Liver (tissue), 9 donors: ENCODE data around the gene NCAPD2. TPM values are rescaled to one million over a fixed set of nuclear protein-coding genes. Genes with fewer than 3 reads are reported as not detected.

Source experiments
- DNase-seq: peaks from one replicate; pipeline ENCODE4 v3.0.0-alpha.2; 2017; ENCODE audit warnings: low spot score
- H3K27ac ChIP-seq, 2 donors: one replicate each; pipeline ENCODE4 v1.7.0; 2013; ENCODE audit warnings: inconsistent platforms in 2 of 2, low read length in 2 of 2, control low read depth in 1 of 2, low read depth in 1 of 2, mild to moderate bottlenecking in 1 of 2
- H3K27me3 ChIP-seq, 4 donors: one replicate each; pipeline versions ENCODE4 v1.6.1 to v1.7.0; 2013; ENCODE audit warnings: low read length in 3 of 4, inconsistent platforms in 1 of 4, mild to moderate bottlenecking in 1 of 4, moderate library complexity in 1 of 4; ENCODE audit not compliant: control insufficient read depth in 4 of 4, insufficient read depth in 4 of 4
- H3K36me3 ChIP-seq, 4 donors: one replicate each; pipeline versions ENCODE4 v1.6.1 to v1.7.0; 2013; ENCODE audit warnings: low read length in 3 of 4, mild to moderate bottlenecking in 3 of 4, low read depth in 1 of 4, moderate library complexity in 1 of 4; ENCODE audit not compliant: control insufficient read depth in 4 of 4, insufficient read depth in 3 of 4
- H3K4me1 ChIP-seq, 4 donors: one replicate each; pipeline versions ENCODE4 v1.6.1 to v1.7.0; 2013; ENCODE audit warnings: low read length in 3 of 4, mild to moderate bottlenecking in 3 of 4, moderate library complexity in 1 of 4; ENCODE audit not compliant: control insufficient read depth in 4 of 4, insufficient read depth in 4 of 4
- H3K4me3 ChIP-seq, 3 donors: one replicate each; pipeline versions ENCODE4 v1.6.1 to v1.7.0; 2013; ENCODE audit warnings: low read length in 3 of 3, control low read depth in 1 of 3, low read depth in 1 of 3, mild to moderate bottlenecking in 1 of 3
- H3K9ac ChIP-seq, 2 donors: one replicate each; pipeline ENCODE4 v1.7.0; 2013; ENCODE audit warnings: low read length in 2 of 2, mild to moderate bottlenecking in 2 of 2, moderate library complexity in 2 of 2, control low read depth in 1 of 2, low read depth in 1 of 2
- H3K9me3 ChIP-seq, 4 donors: one replicate each; pipeline versions ENCODE4 v1.6.1 to v1.7.0; 2013; ENCODE audit warnings: low read length in 3 of 4; ENCODE audit not compliant: control insufficient read depth in 4 of 4
- EGR1 ChIP-seq, 2 donors: IDR thresholded peaks; 2 replicates each; pipeline ENCODE4 v1.6.1; 2016 to 2018; ENCODE audit warnings: antibody characterized with exemption in 2 of 2, low read depth in 2 of 2
- FOXA1 ChIP-seq: IDR thresholded peaks from 2 replicates; pipeline ENCODE4 v1.6.1; 2016; ENCODE audit warnings: antibody characterized with exemption
- FOXA2 ChIP-seq: IDR thresholded peaks from 2 replicates; pipeline ENCODE4 v1.6.1; 2016; ENCODE audit warnings: antibody characterized with exemption
- GABPA ChIP-seq, 2 donors: IDR thresholded peaks in 1 of 2; conservative IDR thresholded peaks in 1 of 2; 2 replicates each; pipeline ENCODE4 v1.6.1; 2016; ENCODE audit warnings: antibody characterized with exemption in 2 of 2, mild to moderate bottlenecking in 1 of 2, moderate library complexity in 1 of 2
- HNF4A ChIP-seq, 2 donors: conservative IDR thresholded peaks; 2 replicates each; pipeline ENCODE4 v1.6.1; 2016; ENCODE audit warnings: antibody characterized with exemption in 2 of 2, mild to moderate bottlenecking in 2 of 2
- HNF4G ChIP-seq: IDR thresholded peaks from 2 replicates; pipeline ENCODE4 v1.6.1; 2016; ENCODE audit warnings: antibody characterized with exemption
- JUND ChIP-seq, 2 donors: IDR thresholded peaks; 2 replicates each; pipeline ENCODE4 v1.6.1; 2016; ENCODE audit warnings: antibody characterized with exemption in 2 of 2
- NR2F2 ChIP-seq: IDR thresholded peaks from 2 replicates; pipeline ENCODE4 v1.6.1; 2016; ENCODE audit warnings: antibody characterized with exemption
- RAD21 ChIP-seq, 2 donors: IDR thresholded peaks; 2 replicates each; pipeline ENCODE4 v1.6.1; 2016; ENCODE audit warnings: antibody characterized with exemption in 2 of 2, mild to moderate bottlenecking in 2 of 2
- RXRA ChIP-seq, 2 donors: IDR thresholded peaks; 2 replicates each; pipeline ENCODE4 v1.6.1; 2017 to 2018; ENCODE audit warnings: antibody characterized with exemption in 2 of 2, mild to moderate bottlenecking in 1 of 2
- SP1 ChIP-seq: IDR thresholded peaks from 2 replicates; pipeline ENCODE4 v1.6.1; 2018; ENCODE audit warnings: antibody characterized with exemption, mild to moderate bottlenecking
- TAF1 ChIP-seq: conservative IDR thresholded peaks from 2 replicates; pipeline ENCODE4 v1.6.1; 2016; ENCODE audit warnings: antibody characterized with exemption, mild to moderate bottlenecking
- WGBS: extraction: QIAGEN DNeasy Blood & Tissue Kit; methylation state at CpG from one replicate; pipeline ENCODE4 v1.1.7; 2013; 5-methylcytosine and 5-hydroxymethylcytosine counted together
- polyA plus RNA-seq, 2 donors: library from polyadenylated mRNA; stranded (reverse) in 1 of 2; unstranded in 1 of 2; fragments of 200-250 nt in 1 of 2; fragments of >200 nt in 1 of 2; fragmentation: Nextera tagmentation in 1 of 2; extraction: Ambion mirVana in 1 of 2; gene quantifications; one replicate each; pipeline versions ENCODE4 v1.2.1 to v1.2.3, GENCODE V29; 2013 to 2015
- total RNA-seq, 2 donors: library from RNA; depleted of rRNA; stranded (reverse); fragments of >200 nt; gene quantifications; one replicate each; pipeline ENCODE4 v1.2.3, GENCODE V29; 2014
- TF ChIP-seq, protein P1 (sequence below): IDR thresholded peaks from 2 replicates; pipeline ENCODE4 v1.6.1; 2016; ENCODE audit warnings: antibody characterized with exemption
- TF ChIP-seq, protein P2 (sequence below): fragments of 150-350 bp; IDR thresholded peaks from 2 replicates; pipeline ENCODE4 v1.5.1; 2017; ENCODE audit warnings: improper control_type of control experiment, low read depth, low read length; ENCODE audit not compliant: missing input control
- TF ChIP-seq, protein P3 (sequence below): IDR thresholded peaks from 2 replicates; pipeline ENCODE4 v1.6.1; 2016; ENCODE audit warnings: antibody characterized with exemption
- TF ChIP-seq, protein P4 (sequence below): IDR thresholded peaks from 2 replicates; pipeline ENCODE4 v1.6.1; 2016; ENCODE audit warnings: antibody characterized with exemption
- donor health status: healthy.
- donor health status: healthy.
- donor health status: healthy.
- donor health status: healthy.
- donor health status: healthy.

The NCAPD2 gene
- total and polyA plus RNA-seq, 4 donors, result 2.0 to 55.1 (median 7.4) TPM

DNA sequence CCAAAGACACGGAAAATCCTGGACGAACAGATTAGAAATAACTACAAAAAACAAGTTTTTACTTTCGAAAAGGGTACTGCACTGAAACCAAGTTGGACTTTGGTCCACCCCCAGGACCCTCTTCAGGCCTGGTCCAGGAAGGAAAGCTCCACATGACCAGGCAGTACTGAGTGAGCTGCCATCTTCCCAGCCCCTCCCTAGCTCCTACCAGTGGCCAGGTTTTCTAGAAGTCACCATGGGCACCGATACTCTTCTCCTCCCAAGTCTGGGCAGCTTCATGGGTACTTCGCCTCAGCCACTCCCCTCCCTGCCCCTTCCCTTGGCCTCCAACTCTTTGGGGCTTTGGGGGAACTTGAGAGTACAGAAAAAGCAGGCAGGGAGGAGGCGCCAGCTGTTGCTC lies 30.0 kb upstream of the NCAPD2 start:
- no peak overlapping the region for H3K27ac ChIP-seq
- 93% methylated on average over 6 of the region's 6 CpGs for WGBS

DNA sequence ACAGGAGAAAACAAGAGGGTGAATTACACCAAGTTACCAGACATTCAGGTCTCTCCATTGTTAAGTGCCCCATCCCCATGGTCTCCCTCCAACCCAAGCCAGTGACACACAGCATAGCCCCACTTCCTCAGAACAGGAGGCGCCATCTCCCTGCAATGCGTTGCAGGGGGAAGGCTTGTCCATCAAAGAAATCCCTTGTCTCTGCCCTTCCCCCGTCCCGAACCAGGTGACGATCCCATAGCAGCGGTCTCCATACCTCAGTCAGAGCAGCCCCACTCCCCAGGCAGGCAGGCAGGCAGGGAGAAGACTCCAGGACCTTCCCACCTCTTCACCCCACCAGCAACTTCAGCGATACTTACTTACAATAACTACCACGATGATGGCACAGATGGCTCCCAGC lies 29.4 kb upstream of the NCAPD2 start:
- Histone ChIP-seq H3K4me3 (no peak overlapping the region), H3K27me3 (no peaks in the 10 kb centered on the region), H3K36me3 (peaks cover 4 to 49% (median 40%) of the 10 kb centered on the region in 4 donors), H3K9ac (no peak overlapping the region), H3K9me3 (no peaks in the 10 kb centered on the region), H3K4me1 (peaks cover 7 to 20% (median 16%) of the 10 kb centered on the region in 4 donors), H3K27ac (no peak overlapping the region)
- 94% methylated on average over 8 of the region's 8 CpGs for WGBS
- no peak for TF ChIP-seq EGR1 (IDR thresholded peaks at IDR 0.05; ENCODE audit: low read depth in 2 of 2)
- no peak for TF ChIP-seq NR2F2
- TF ChIP-seq RXRA (IDR thresholded peaks at IDR 0.05), result no peak
- no peak for TF ChIP-seq HNF4A (conservative IDR thresholded peaks at IDR 0.05)
- TF ChIP-seq FOXA1, result no peak
- TF ChIP-seq RAD21 (IDR thresholded peaks at IDR 0.05), result no peak
- TF ChIP-seq GABPA (IDR thresholded peaks at IDR 0.05 in 1 of 2, conservative IDR thresholded peaks at IDR 0.05 in 1 of 2), result no peak
- TF ChIP-seq JUND (IDR thresholded peaks at IDR 0.05), result no peak
- TF ChIP-seq, protein P1, sequence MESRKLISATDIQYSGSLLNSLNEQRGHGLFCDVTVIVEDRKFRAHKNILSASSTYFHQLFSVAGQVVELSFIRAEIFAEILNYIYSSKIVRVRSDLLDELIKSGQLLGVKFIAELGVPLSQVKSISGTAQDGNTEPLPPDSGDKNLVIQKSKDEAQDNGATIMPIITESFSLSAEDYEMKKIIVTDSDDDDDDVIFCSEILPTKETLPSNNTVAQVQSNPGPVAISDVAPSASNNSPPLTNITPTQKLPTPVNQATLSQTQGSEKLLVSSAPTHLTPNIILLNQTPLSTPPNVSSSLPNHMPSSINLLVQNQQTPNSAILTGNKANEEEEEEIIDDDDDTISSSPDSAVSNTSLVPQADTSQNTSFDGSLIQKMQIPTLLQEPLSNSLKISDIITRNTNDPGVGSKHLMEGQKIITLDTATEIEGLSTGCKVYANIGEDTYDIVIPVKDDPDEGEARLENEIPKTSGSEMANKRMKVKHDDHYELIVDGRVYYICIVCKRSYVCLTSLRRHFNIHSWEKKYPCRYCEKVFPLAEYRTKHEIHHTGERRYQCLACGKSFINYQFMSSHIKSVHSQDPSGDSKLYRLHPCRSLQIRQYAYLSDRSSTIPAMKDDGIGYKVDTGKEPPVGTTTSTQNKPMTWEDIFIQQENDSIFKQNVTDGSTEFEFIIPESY, result no peak
- TF ChIP-seq SP1, result no peak
- TF ChIP-seq TAF1, result no peak
- TF ChIP-seq FOXA2, result no peak
- no peak for TF ChIP-seq HNF4G
- no peak for DNase-seq

More for the DNA sequence above, 30.0 kb upstream of the NCAPD2 start:
- H3K9me3 ChIP-seq, result no peaks in the 10 kb centered on the region
- no peaks in the 10 kb centered on the region for H3K27me3 ChIP-seq
- H3K9ac ChIP-seq, result no peak overlapping the region
- peaks cover 4 to 55% (median 46%) of the 10 kb centered on the region in 4 donors for H3K36me3 ChIP-seq
- TF ChIP-seq, protein P2, sequence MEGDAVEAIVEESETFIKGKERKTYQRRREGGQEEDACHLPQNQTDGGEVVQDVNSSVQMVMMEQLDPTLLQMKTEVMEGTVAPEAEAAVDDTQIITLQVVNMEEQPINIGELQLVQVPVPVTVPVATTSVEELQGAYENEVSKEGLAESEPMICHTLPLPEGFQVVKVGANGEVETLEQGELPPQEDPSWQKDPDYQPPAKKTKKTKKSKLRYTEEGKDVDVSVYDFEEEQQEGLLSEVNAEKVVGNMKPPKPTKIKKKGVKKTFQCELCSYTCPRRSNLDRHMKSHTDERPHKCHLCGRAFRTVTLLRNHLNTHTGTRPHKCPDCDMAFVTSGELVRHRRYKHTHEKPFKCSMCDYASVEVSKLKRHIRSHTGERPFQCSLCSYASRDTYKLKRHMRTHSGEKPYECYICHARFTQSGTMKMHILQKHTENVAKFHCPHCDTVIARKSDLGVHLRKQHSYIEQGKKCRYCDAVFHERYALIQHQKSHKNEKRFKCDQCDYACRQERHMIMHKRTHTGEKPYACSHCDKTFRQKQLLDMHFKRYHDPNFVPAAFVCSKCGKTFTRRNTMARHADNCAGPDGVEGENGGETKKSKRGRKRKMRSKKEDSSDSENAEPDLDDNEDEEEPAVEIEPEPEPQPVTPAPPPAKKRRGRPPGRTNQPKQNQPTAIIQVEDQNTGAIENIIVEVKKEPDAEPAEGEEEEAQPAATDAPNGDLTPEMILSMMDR, result no peak
- TF ChIP-seq, protein P3, sequence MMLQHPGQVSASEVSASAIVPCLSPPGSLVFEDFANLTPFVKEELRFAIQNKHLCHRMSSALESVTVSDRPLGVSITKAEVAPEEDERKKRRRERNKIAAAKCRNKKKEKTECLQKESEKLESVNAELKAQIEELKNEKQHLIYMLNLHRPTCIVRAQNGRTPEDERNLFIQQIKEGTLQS, result no peak
- TF ChIP-seq, protein P4, sequence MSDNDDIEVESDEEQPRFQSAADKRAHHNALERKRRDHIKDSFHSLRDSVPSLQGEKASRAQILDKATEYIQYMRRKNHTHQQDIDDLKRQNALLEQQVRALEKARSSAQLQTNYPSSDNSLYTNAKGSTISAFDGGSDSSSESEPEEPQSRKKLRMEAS, result no peak
- TF ChIP-seq RAD21 (IDR thresholded peaks at IDR 0.05), result no peak
- H3K4me3 ChIP-seq, result no peak overlapping the region
- peaks cover 7 to 17% (median 11%) of the 10 kb centered on the region in 4 donors for H3K4me1 ChIP-seq
- no peak for DNase-seq
